ENCODE results near the gene DAPK1. TPM values are rescaled to one million over a fixed set of nuclear protein-coding genes. Genes with fewer than 3 reads are reported as not detected.

DAPK1 gene
- total RNA-seq, 4 donors from 2014 or later = 14.5 to 28.3 (median 20.7) TPM

- no peaks in the 10 kb centered on the region for H3K36me3 ChIP-seq
- in situ Hi-C loops (cut with MboI; ENCODE audit: low pct_ligation_motif_present in 1 of 4, low pct_unique_long_range_greater_than_20kb in 1 of 4, low sequenced_read_pairs in 3 of 4) (loop anchor here (5.0 to 25.0 kb wide), 6 partner anchors 134 to 1334 kb away; partner anchors contain the start of gene S1PR3 (in 1 of the 4)), intact Hi-C loops (cut with DNase I; ENCODE audit: low total_unique reads) (no loop called here)
- H3K9me3 ChIP-seq = no peaks in the 10 kb centered on the region
- TF ChIP-seq POLR2A (IDR thresholded peaks at IDR 0.05) = no peak
- TF ChIP-seq, protein P1, sequence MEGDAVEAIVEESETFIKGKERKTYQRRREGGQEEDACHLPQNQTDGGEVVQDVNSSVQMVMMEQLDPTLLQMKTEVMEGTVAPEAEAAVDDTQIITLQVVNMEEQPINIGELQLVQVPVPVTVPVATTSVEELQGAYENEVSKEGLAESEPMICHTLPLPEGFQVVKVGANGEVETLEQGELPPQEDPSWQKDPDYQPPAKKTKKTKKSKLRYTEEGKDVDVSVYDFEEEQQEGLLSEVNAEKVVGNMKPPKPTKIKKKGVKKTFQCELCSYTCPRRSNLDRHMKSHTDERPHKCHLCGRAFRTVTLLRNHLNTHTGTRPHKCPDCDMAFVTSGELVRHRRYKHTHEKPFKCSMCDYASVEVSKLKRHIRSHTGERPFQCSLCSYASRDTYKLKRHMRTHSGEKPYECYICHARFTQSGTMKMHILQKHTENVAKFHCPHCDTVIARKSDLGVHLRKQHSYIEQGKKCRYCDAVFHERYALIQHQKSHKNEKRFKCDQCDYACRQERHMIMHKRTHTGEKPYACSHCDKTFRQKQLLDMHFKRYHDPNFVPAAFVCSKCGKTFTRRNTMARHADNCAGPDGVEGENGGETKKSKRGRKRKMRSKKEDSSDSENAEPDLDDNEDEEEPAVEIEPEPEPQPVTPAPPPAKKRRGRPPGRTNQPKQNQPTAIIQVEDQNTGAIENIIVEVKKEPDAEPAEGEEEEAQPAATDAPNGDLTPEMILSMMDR (IDR thresholded peaks at IDR 0.05) = no peak
- TF ChIP-seq EP300 (IDR thresholded peaks at IDR 0.05; ENCODE audit: low read depth) = no peak
- TF ChIP-seq POLR2AphosphoS5 (IDR thresholded peaks at IDR 0.05) = no peak
- no peaks in the 10 kb centered on the region for H3K27me3 ChIP-seq
- no peak overlapping the region for H3K27ac ChIP-seq
- H3K4me3 ChIP-seq = no peak overlapping the region
- 80 to 83% methylated on average over 2 to 17 of the region's 17 CpGs for WGBS, 2 donors (ENCODE audit: low coverage in 1 of 2)
- DNase-seq = no peak
- peaks cover 0 to 5% (median 0%) of the 10 kb centered on the region in 4 donors for H3K4me1 ChIP-seq
Measured at GRCh38 chr9:87677776-87678587, 180.3 kb downstream of the DAPK1 start.

DNA sequence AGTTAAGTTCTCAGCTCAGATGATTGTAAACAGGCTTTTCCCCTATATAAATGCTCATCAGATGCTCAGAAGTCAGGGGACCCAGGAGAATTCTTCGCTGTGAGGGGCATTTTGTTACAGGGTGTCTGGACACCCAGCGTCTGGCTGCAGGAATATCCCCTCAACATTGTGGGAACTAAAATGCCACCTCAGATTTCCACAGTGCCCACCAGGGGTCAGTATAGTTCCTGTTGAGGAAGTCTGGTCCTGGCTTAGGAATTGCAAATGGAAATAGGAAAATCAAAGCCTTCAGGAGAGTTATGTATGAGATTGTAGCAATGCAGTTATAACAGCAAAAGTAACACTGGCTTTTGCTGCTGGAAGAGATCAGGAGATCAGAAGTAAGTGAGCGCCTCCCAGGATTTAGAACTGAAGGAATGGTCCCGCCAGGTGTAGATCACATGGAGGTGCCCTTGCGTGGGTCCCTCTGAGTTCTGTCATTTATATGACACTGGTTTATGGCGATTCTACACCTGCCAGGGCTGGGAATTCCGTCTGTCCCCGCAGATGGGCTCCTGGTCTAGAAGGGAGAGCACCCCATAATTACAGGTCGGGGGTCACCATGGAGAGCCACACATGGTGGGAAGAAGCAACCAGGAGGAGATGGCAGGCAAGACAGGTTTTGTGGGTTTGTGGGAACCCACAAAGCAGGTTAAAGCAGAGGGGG lies 181.1 kb downstream of the DAPK1 start:
- intact Hi-C loops (cut with DNase I; ENCODE audit: low total_unique reads) (no loop called here), in situ Hi-C loops (cut with MboI; ENCODE audit: low pct_ligation_motif_present in 1 of 4, low pct_unique_long_range_greater_than_20kb in 1 of 4, low sequenced_read_pairs in 3 of 4) (loop anchor here (5.0 to 25.0 kb wide), 6 partner anchors 133 to 1333 kb away; partner anchors contain the start of gene S1PR3 (in 1 of the 4))
- no peaks in the 10 kb centered on the region for H3K9me3 ChIP-seq
- H3K27ac ChIP-seq = no peak overlapping the region
- no peaks in the 10 kb centered on the region for H3K36me3 ChIP-seq
- TF ChIP-seq POLR2A (IDR thresholded peaks at IDR 0.05) = no peak
- TF ChIP-seq, protein P1 (IDR thresholded peaks at IDR 0.05) = peak; percentile 74 to 80 (median 77)
- H3K4me3 ChIP-seq = no peak overlapping the region
- 33 to 55% methylated on average over 2 to 9 of the region's 9 CpGs for WGBS, 2 donors (ENCODE audit: low coverage in 1 of 2)
- no peaks in the 10 kb centered on the region for H3K27me3 ChIP-seq
- H3K4me1 ChIP-seq = peaks cover 0 to 5% (median 0%) of the 10 kb centered on the region in 4 donors
- DNase-seq = peak; percentile 57

DNA sequence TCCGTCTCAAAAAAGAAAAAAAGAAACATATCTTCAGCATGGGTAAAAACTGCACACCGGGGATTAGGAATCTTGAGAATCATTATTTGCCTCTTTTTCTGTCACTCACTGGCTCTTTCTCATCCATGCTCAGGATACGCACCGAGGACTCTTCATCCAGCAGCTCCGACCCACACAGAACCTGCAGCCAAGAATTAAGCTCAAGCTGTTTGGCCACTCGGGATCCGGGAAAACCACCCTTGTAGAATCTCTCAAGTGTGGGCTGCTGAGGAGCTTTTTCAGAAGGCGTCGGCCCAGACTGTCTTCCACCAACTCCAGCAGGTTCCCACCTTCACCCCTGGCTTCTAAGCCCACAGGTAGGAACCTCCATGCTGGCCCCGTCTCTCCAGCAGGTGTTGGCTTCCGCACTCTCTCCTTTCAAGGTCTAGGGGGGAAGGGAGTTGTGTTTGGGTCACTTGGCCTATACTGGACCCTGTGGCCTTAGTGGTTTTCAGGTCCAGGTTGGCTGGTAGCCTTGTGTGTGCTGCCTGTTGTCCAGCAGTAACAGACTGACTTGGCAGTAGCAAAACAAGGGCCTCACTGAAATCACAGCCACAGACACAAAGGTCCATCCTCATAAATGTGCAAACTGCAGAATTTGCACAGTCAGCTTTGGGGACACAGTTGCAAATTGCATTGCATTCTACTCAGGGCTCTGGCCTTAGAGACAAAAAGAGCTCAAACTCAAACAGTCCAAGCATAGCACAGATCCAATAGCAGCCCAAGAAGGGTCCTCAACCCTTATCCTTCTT lies 183.8 kb downstream of the DAPK1 start:
- intact Hi-C loops (cut with DNase I; ENCODE audit: low total_unique reads) = loop anchor here (5.0 to 10.0 kb wide), 2 partner anchors 131 to 363 kb away; no protein-coding TSS in a partner anchor

More for the DNA sequence above, 183.8 kb downstream of the DAPK1 start:
- no peak for DNase-seq
- in situ Hi-C loops (cut with MboI; ENCODE audit: low pct_ligation_motif_present in 1 of 4, low pct_unique_long_range_greater_than_20kb in 1 of 4, low sequenced_read_pairs in 3 of 4) = loop anchor here in 3 of 4 donors (10.0 to 25.0 kb wide), 5 partner anchors 133 to 1331 kb away; partner anchors contain the start of gene S1PR3 (in 1 of the 3)
- no peaks in the 10 kb centered on the region for H3K36me3 ChIP-seq
- no peaks in the 10 kb centered on the region for H3K27me3 ChIP-seq
- no peak overlapping the region for H3K27ac ChIP-seq
- no peak overlapping the region for H3K4me3 ChIP-seq
- no peak for TF ChIP-seq EP300 (IDR thresholded peaks at IDR 0.05; ENCODE audit: low read depth)
- no peak for TF ChIP-seq POLR2A (IDR thresholded peaks at IDR 0.05)
- TF ChIP-seq POLR2AphosphoS5 (IDR thresholded peaks at IDR 0.05) = no peak
- TF ChIP-seq, protein P1 (IDR thresholded peaks at IDR 0.05) = no peak
- WGBS, 2 donors (ENCODE audit: low coverage in 1 of 2) = 90 to 100% methylated on average over 2 to 11 of the region's 11 CpGs
- H3K9me3 ChIP-seq = no peaks in the 10 kb centered on the region
- H3K4me1 ChIP-seq = peaks cover 0 to 22% (median 4%) of the 10 kb centered on the region in 4 donors

All from transverse colon (tissue), 4 donors.